ENCODE data around the gene ARAP1. TPM values are rescaled to one million over a fixed set of nuclear protein-coding genes. Genes with fewer than 3 reads are reported as not detected.
A peak's percentile ranks its signal among the peaks of the same experiment; 100 is the strongest.

The ARAP1 gene
- polyA plus RNA-seq, 1 donor (not counting 4 experiments of a cell fraction or from before 2014, with no cell fraction given): 32.8 TPM

GRCh38 chr11:72693271-72693968 is 58.8 kb downstream of the ARAP1 start:
- DNase-seq (ENCODE audit: low read depth, low spot score) (no peak), FAIRE-seq (no peak)
- Histone ChIP-seq H3K4me3 (ENCODE audit: control insufficient read depth in 2 of 3, extremely low read depth in 1 of 3, insufficient read depth in 2 of 3, low read depth in 1 of 3, low read length in 3 of 3) (no peak overlapping the region), H3K79me2 (ENCODE audit: control insufficient read depth, insufficient read depth, low read length) (no peaks in the 10 kb centered on the region), H3K36me3 (ENCODE audit: control insufficient read depth in 2 of 2, extremely low read depth in 1 of 2, insufficient read depth in 2 of 2, low read length in 2 of 2) (peaks cover 55 to 56% of the 10 kb centered on the region in 2 experiments), H3K9me3 (ENCODE audit: control insufficient read depth, low read depth, low read length) (no peaks in the 10 kb centered on the region), H4K20me1 (ENCODE audit: control insufficient read depth, extremely low read depth, insufficient read depth, low read length) (no peaks in the 10 kb centered on the region), H3K4me2 (ENCODE audit: control insufficient read depth, extremely low read depth, insufficient read depth, low read depth, low read length) (no peak overlapping the region), H3K27ac (ENCODE audit: control insufficient read depth, insufficient read depth, low read length) (no peak overlapping the region), H3K9me1 (ENCODE audit: control insufficient read depth, extremely low read depth, insufficient read depth, low read length) (no peaks in the 10 kb centered on the region), H3K9ac (ENCODE audit: control insufficient read depth, extremely low read depth, insufficient read depth, low read length) (no peak overlapping the region), H3K27me3 (ENCODE audit: control insufficient read depth, extremely low read depth, insufficient read depth, low read length) (no peaks in the 10 kb centered on the region), H3K4me1 (ENCODE audit: control insufficient read depth, extremely low read depth, insufficient read depth, low read length) (no peaks in the 10 kb centered on the region), H2AFZ (ENCODE audit: control insufficient read depth, low read length) (no peak overlapping the region)
- dilution Hi-C loops (cut with MboI; ENCODE audit: extremely low pct_ligation_motif_present, low sequenced_read_pairs): no loop called here
- TF ChIP-seq EZH2 (IDR thresholded peaks at IDR 0.05; ENCODE audit: low read length) (no peak), CTCF (optimal IDR thresholded peaks at IDR 0.05 in 1 of 3, IDR thresholded peaks at IDR 0.05 in 1 of 3, conservative IDR thresholded peaks at IDR 0.05 in 1 of 3; ENCODE audit: extremely low read depth in 1 of 3, insufficient read depth in 2 of 3, low read length in 3 of 3) (peak in 1 of 3 experiments; percentile 50)

GRCh38 chr11:72692498-72693237 is 59.5 kb downstream of the ARAP1 start:
- no peak overlapping the region for H3K27ac ChIP-seq (ENCODE audit: control insufficient read depth, insufficient read depth, low read length)
- no peaks in the 10 kb centered on the region for H3K9me1 ChIP-seq (ENCODE audit: control insufficient read depth, extremely low read depth, insufficient read depth, low read length)
- H3K4me1 ChIP-seq (ENCODE audit: control insufficient read depth, extremely low read depth, insufficient read depth, low read length): no peaks in the 10 kb centered on the region
- no peak overlapping the region for H2AFZ ChIP-seq (ENCODE audit: control insufficient read depth, low read length)
- H4K20me1 ChIP-seq (ENCODE audit: control insufficient read depth, extremely low read depth, insufficient read depth, low read length): no peaks in the 10 kb centered on the region
- no peak overlapping the region for H3K4me3 ChIP-seq (ENCODE audit: control insufficient read depth in 2 of 3, extremely low read depth in 1 of 3, insufficient read depth in 2 of 3, low read depth in 1 of 3, low read length in 3 of 3)
- TF ChIP-seq EZH2 (IDR thresholded peaks at IDR 0.05; ENCODE audit: low read length): no peak
- no peak for TF ChIP-seq CTCF (optimal IDR thresholded peaks at IDR 0.05 in 1 of 3, IDR thresholded peaks at IDR 0.05 in 1 of 3, conservative IDR thresholded peaks at IDR 0.05 in 1 of 3; ENCODE audit: extremely low read depth in 1 of 3, insufficient read depth in 2 of 3, low read length in 3 of 3)
- no peaks in the 10 kb centered on the region for H3K9me3 ChIP-seq (ENCODE audit: control insufficient read depth, low read depth, low read length)
- dilution Hi-C loops (cut with MboI; ENCODE audit: extremely low pct_ligation_motif_present, low sequenced_read_pairs): no loop called here
- H3K27me3 ChIP-seq (ENCODE audit: control insufficient read depth, extremely low read depth, insufficient read depth, low read length): no peaks in the 10 kb centered on the region
- no peaks in the 10 kb centered on the region for H3K79me2 ChIP-seq (ENCODE audit: control insufficient read depth, insufficient read depth, low read length)
- DNase-seq (ENCODE audit: low read depth, low spot score) (no peak), FAIRE-seq (no peak)
- peaks cover 51 to 56% of the 10 kb centered on the region in 2 experiments for H3K36me3 ChIP-seq (ENCODE audit: control insufficient read depth in 2 of 2, extremely low read depth in 1 of 2, insufficient read depth in 2 of 2, low read length in 2 of 2)
- H3K4me2 ChIP-seq (ENCODE audit: control insufficient read depth, extremely low read depth, insufficient read depth, low read depth, low read length): no peak overlapping the region
- no peak overlapping the region for H3K9ac ChIP-seq (ENCODE audit: control insufficient read depth, extremely low read depth, insufficient read depth, low read length)
